CD14-positive monocyte (primary cell): Measurements from ENCODE around the gene CCDC85A. TPM values are rescaled to one million over a fixed set of nuclear protein-coding genes. Genes with fewer than 3 reads are reported as not detected.

Experiments
- DNase-seq, 3 donors: peaks; one replicate each; pipeline ENCODE4 v3.0.0-alpha.2; 2011 to 2022
- H2AFZ ChIP-seq: 2 replicates; pipeline ENCODE4 v1.6.0; 2012; ENCODE audit warnings: mild to moderate bottlenecking, low read depth, low read length, inconsistent platforms; ENCODE audit not compliant: insufficient read depth, poor library complexity, severe bottlenecking
- H3K27ac ChIP-seq, 2 donors: 1 replicate in 1 of 2; 2 replicates in 1 of 2; pipeline ENCODE4 v1.5.1; 2012 to 2013; ENCODE audit warnings: low read length in 2 of 2, control low read depth in 1 of 2, inconsistent platforms in 1 of 2, low read depth in 1 of 2, mild to moderate bottlenecking in 1 of 2
- H3K27me3 ChIP-seq, 2 donors: one replicate each; pipeline versions ENCODE4 v1.6.0 to v1.6.1; 2011 to 2013; ENCODE audit warnings: low read length in 2 of 2; ENCODE audit not compliant: control insufficient read depth in 2 of 2, insufficient read depth in 2 of 2
- H3K36me3 ChIP-seq, 2 donors: replicated peaks in 1 of 2; 1 replicate in 1 of 2; 2 replicates in 1 of 2; pipeline versions ENCODE4 v1.5.1 to v1.6.1; 2012 to 2013; ENCODE audit warnings: low read length in 2 of 2, control low read depth in 1 of 2, inconsistent platforms in 1 of 2, mild to moderate bottlenecking in 1 of 2; ENCODE audit not compliant: insufficient read depth in 2 of 2, control insufficient read depth in 1 of 2
- H3K4me1 ChIP-seq, 2 donors: 1 replicate in 1 of 2; 2 replicates in 1 of 2; pipeline versions ENCODE4 v1.5.1 to v1.6.1; 2012 to 2013; ENCODE audit warnings: low read length in 2 of 2, control low read depth in 1 of 2, inconsistent platforms in 1 of 2, mild to moderate bottlenecking in 1 of 2, moderate library complexity in 1 of 2; ENCODE audit not compliant: insufficient read depth in 2 of 2, control insufficient read depth in 1 of 2
- H3K4me2 ChIP-seq: replicated peaks from 2 replicates; pipeline ENCODE3; 2012; ENCODE audit warnings: low read length, moderate library complexity, mild to moderate bottlenecking; ENCODE audit not compliant: poor library complexity, severe bottlenecking; ENCODE audit errors: extremely low read depth
- H3K4me3 ChIP-seq, 3 experiments: fragments of 200-600 bp in 1 of 3; sonication (generic) in 1 of 3; replicated peaks in 1 of 3; 1 replicate in 2 of 3; 2 replicates in 1 of 3; pipeline ENCODE4 v1.5.1; 2011 to 2013; ENCODE audit warnings: low read length in 3 of 3, mild to moderate bottlenecking in 3 of 3, control low read depth in 2 of 3, low read depth in 2 of 3, inconsistent platforms in 1 of 3, moderate library complexity in 1 of 3
- H3K79me2 ChIP-seq: 2 replicates; pipeline ENCODE4 v1.6.0; 2012; ENCODE audit warnings: mild to moderate bottlenecking, control low read depth, inconsistent platforms, low read length, moderate library complexity; ENCODE audit not compliant: insufficient read depth
- H3K9ac ChIP-seq: 2 replicates; pipeline ENCODE4 v1.6.0; 2017; ENCODE audit warnings: low read length, mild to moderate bottlenecking; ENCODE audit not compliant: insufficient read depth, poor library complexity, severe bottlenecking
- H3K9me3 ChIP-seq, 2 donors: replicated peaks in 1 of 2; 1 replicate in 1 of 2; 2 replicates in 1 of 2; pipeline versions ENCODE4 v1.5.1 to v1.6.1; 2012 to 2013; ENCODE audit warnings: low read length in 2 of 2, control low read depth in 1 of 2; ENCODE audit not compliant: control insufficient read depth in 1 of 2, insufficient read depth in 1 of 2
- H4K20me1 ChIP-seq: 2 replicates; pipeline ENCODE4 v1.6.0; 2012; ENCODE audit warnings: mild to moderate bottlenecking, low read length, control low read depth, moderate library complexity; ENCODE audit not compliant: insufficient read depth
- H3K27ac Mint-ChIP-seq, 7 donors: one replicate each; pipeline ENCODE4 v1.8.0; 2020; ENCODE audit warnings: mild to moderate bottlenecking in 7 of 7, mixed read lengths in 7 of 7, moderate library complexity in 6 of 7, inconsistent platforms in 2 of 7
- H3K27me3 Mint-ChIP-seq, 3 donors: one replicate each; pipeline ENCODE4 v1.8.0; 2021 to 2022; ENCODE audit warnings: low read depth in 3 of 3, mild to moderate bottlenecking in 3 of 3, mixed read lengths in 3 of 3, moderate library complexity in 3 of 3, inconsistent platforms in 1 of 3
- H3K36me3 Mint-ChIP-seq, 2 donors: one replicate each; pipeline ENCODE4 v1.8.0; 2020; ENCODE audit warnings: mixed read lengths in 2 of 2, inconsistent platforms in 1 of 2, mild to moderate bottlenecking in 1 of 2
- H3K4me1 Mint-ChIP-seq: one replicate; pipeline ENCODE4 v1.8.0; 2020; ENCODE audit warnings: mild to moderate bottlenecking, mixed read lengths
- H3K4me3 Mint-ChIP-seq, 2 donors: one replicate each; pipeline ENCODE4 v1.8.0; 2020; ENCODE audit warnings: mild to moderate bottlenecking in 2 of 2, mixed read lengths in 2 of 2, moderate library complexity in 1 of 2
- H3K9me3 Mint-ChIP-seq, 7 donors: one replicate each; pipeline ENCODE4 v1.8.0; 2020 to 2022; ENCODE audit warnings: mixed read lengths in 7 of 7, mild to moderate bottlenecking in 6 of 7, moderate library complexity in 6 of 7, inconsistent platforms in 2 of 7
- WGBS: methylation state at CpG from one replicate; pipeline ENCODE4 v1.1.5; 2013; ENCODE audit warnings: missing lambda C conversion rate; ENCODE audit not compliant: insufficient coverage; 5-methylcytosine and 5-hydroxymethylcytosine counted together
- intact Hi-C, 2 donors: fragments of 100-400 bp; cut with micrococcal nuclease; formaldehyde crosslinking; loops; one replicate each; pipeline versions ENCODE4 v1.15.0 to v1.15.1; 2023
- polyA plus RNA-seq, 3 donors: library from polyadenylated mRNA; depleted of rRNA in 1 of 3; unstranded in 2 of 3; stranded (reverse) in 1 of 3; fragments of 300-500 nt in 2 of 3; fragments of >200 nt in 1 of 3; fragmentation: Illumina TruSeq in 2 of 3; gene quantifications; 1 replicate in 2 of 3; 2 replicates in 1 of 3; pipeline ENCODE4 v1.2.3, GENCODE V29; 2012 to 2021
- TF ChIP-seq, protein P1 (sequence below): fragments of 200-600 bp; IDR thresholded peaks from one replicate; pipeline ENCODE4 v1.8.0; 2022; ENCODE audit warnings: antibody characterized with exemption, mild to moderate bottlenecking

Gene CCDC85A
- polyA plus RNA-seq, 3 donors: not detected

DNA sequence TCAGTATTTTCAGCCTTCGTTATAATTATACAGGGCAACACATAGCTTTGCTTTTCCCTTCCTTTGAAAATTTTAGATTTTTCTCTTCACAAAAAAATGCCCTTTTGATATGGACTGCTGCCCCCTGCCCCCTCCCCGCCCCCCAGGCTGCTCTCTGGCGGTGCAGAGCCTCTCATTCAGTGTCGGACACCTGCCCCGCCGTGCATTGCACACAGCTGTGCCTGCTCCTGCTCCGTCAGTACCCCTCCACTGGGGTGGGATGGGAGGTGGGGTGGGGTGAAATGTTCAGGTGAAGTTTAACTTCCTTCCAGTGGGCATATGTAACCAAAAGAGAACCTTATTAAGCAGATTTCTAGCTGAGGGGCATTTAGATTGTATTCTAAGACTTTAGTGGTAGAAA lies 148.0 kb downstream of the CCDC85A start:
- TF ChIP-seq, protein P1, sequence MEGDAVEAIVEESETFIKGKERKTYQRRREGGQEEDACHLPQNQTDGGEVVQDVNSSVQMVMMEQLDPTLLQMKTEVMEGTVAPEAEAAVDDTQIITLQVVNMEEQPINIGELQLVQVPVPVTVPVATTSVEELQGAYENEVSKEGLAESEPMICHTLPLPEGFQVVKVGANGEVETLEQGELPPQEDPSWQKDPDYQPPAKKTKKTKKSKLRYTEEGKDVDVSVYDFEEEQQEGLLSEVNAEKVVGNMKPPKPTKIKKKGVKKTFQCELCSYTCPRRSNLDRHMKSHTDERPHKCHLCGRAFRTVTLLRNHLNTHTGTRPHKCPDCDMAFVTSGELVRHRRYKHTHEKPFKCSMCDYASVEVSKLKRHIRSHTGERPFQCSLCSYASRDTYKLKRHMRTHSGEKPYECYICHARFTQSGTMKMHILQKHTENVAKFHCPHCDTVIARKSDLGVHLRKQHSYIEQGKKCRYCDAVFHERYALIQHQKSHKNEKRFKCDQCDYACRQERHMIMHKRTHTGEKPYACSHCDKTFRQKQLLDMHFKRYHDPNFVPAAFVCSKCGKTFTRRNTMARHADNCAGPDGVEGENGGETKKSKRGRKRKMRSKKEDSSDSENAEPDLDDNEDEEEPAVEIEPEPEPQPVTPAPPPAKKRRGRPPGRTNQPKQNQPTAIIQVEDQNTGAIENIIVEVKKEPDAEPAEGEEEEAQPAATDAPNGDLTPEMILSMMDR: no peak
- 70% methylated on average over 2 of the region's 7 CpGs for WGBS
- H4K20me1 ChIP-seq: no peaks in the 10 kb centered on the region

DNA sequence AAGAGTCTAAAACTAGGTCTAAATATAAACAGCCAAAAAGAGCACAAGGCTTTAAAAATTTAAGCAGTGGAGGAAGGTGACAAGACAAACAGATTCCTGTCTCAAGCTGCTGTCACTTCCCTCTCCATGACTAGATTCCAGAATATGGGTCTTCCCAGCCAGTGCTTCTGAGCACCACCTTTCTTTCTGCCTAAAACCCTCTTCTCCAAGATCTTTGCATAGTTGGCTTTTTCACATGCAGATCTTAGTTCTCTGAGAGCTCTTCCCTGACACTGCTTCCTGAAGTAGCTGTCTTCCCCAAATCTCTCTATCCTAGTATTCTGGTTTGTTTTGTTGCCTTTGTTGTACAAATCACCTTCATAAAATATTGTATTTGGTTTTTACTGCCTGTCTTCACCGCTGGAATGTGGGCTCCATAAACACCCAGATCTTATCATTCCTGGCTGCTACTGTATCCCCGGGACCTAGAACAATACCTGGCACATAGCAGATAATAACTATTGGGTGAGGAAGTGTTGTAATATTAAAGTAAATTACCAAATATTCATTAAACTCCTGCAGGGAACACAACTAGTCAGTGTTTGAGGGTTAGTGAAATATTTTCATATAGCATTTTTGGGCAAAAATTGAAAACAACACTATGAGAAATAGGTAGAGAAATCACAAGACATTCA lies 150.2 kb downstream of the CCDC85A start:
- no peak overlapping the region for H3K27ac Mint-ChIP-seq
- no peaks in the 10 kb centered on the region for H3K27me3 ChIP-seq
- H3K36me3 ChIP-seq: no peaks in the 10 kb centered on the region
- no peak overlapping the region for H3K27ac ChIP-seq
- H3K4me1 ChIP-seq: no peaks in the 10 kb centered on the region
- DNase-seq: no peak
- H3K27me3 Mint-ChIP-seq: peaks cover 0 to 3% (median 0%) of the 10 kb centered on the region in 3 donors
- no peak overlapping the region for H3K4me2 ChIP-seq
- no peak overlapping the region for H3K4me3 Mint-ChIP-seq
- H3K4me1 Mint-ChIP-seq: no peaks in the 10 kb centered on the region
- no peaks in the 10 kb centered on the region for H3K79me2 ChIP-seq
- no peaks in the 10 kb centered on the region for H3K9me3 ChIP-seq
- TF ChIP-seq, protein P1: no peak
- H2AFZ ChIP-seq: no peak overlapping the region
- intact Hi-C loops: no loop called here
- H3K9ac ChIP-seq: no peak overlapping the region
- no CpG with 5 or more reads among the region's 2 CpGs for WGBS
- H3K9me3 Mint-ChIP-seq: peaks cover 0 to 4% (median 0%) of the 10 kb centered on the region in 7 donors
- H3K36me3 Mint-ChIP-seq: no peaks in the 10 kb centered on the region
- H3K4me3 ChIP-seq: no peak overlapping the region
- H4K20me1 ChIP-seq: no peaks in the 10 kb centered on the region

More for the DNA sequence above, 148.0 kb downstream of the CCDC85A start:
- H3K4me2 ChIP-seq: no peak overlapping the region
- no peaks in the 10 kb centered on the region for H3K9me3 ChIP-seq
- H3K27ac ChIP-seq: no peak overlapping the region
- H3K4me1 Mint-ChIP-seq: no peaks in the 10 kb centered on the region
- no peak for DNase-seq
- H3K79me2 ChIP-seq: no peaks in the 10 kb centered on the region
- peaks cover 0 to 4% (median 0%) of the 10 kb centered on the region in 7 donors for H3K9me3 Mint-ChIP-seq
- no peaks in the 10 kb centered on the region for H3K27me3 ChIP-seq
- H3K27ac Mint-ChIP-seq: no peak overlapping the region
- no peaks in the 10 kb centered on the region for H3K36me3 ChIP-seq
- H2AFZ ChIP-seq: no peak overlapping the region
- no peaks in the 10 kb centered on the region for H3K36me3 Mint-ChIP-seq
- intact Hi-C loops: no loop called here
- H3K27me3 Mint-ChIP-seq: peaks cover 0 to 3% (median 0%) of the 10 kb centered on the region in 3 donors
- no peak overlapping the region for H3K4me3 Mint-ChIP-seq
- no peak overlapping the region for H3K4me3 ChIP-seq
- H3K4me1 ChIP-seq: no peaks in the 10 kb centered on the region
- no peak overlapping the region for H3K9ac ChIP-seq
